ENCODE results near the gene UBASH3A. TPM values are rescaled to one million over a fixed set of nuclear protein-coding genes. Genes with fewer than 3 reads are reported as not detected.

Gene UBASH3A
- total RNA-seq, 1 donor from 2014 or later: not detected

DNA sequence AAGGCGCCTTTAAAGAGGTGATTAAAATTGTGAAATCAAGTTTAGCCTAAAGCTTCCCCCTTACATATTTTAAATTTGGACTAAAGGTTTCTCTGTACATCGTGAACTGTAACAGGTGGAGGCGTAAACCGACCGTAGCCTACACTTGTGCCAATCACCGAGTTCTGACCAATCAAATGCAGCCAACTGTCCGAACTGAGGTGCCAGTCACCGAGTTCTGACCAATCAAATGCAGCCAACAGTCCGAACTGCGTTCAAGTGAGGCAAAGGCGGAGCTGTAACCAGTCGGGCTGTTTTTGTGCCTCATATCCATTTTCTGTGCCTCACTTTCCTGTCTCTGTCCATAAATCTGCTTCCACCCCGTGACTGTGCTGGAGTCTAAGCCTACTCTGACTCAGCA is 44.8 kb upstream of the UBASH3A start:
- Mint-ChIP-seq H3K27ac (ENCODE audit: unreplicated experiment) (no peak overlapping the region), H3K9me3 (peaks cover 15% of the 10 kb centered on the region), H3K4me1 (no peaks in the 10 kb centered on the region)

GRCh38 chr21:42360317-42360716 is 43.4 kb upstream of the UBASH3A start:
- peaks cover 2% of the 10 kb centered on the region for H3K27me3 Mint-ChIP-seq (ENCODE audit: low read depth)
- H3K9me3 Mint-ChIP-seq: peaks cover 10% of the 10 kb centered on the region
- DNase-seq (ENCODE audit: low read depth, low spot score): no peak
- H3K4me3 Mint-ChIP-seq: no peak overlapping the region
- H3K27ac Mint-ChIP-seq (ENCODE audit: unreplicated experiment): no peak overlapping the region
- H3K36me3 Mint-ChIP-seq (ENCODE audit: low read depth): no peaks in the 10 kb centered on the region
- TF ChIP-seq, protein P1, sequence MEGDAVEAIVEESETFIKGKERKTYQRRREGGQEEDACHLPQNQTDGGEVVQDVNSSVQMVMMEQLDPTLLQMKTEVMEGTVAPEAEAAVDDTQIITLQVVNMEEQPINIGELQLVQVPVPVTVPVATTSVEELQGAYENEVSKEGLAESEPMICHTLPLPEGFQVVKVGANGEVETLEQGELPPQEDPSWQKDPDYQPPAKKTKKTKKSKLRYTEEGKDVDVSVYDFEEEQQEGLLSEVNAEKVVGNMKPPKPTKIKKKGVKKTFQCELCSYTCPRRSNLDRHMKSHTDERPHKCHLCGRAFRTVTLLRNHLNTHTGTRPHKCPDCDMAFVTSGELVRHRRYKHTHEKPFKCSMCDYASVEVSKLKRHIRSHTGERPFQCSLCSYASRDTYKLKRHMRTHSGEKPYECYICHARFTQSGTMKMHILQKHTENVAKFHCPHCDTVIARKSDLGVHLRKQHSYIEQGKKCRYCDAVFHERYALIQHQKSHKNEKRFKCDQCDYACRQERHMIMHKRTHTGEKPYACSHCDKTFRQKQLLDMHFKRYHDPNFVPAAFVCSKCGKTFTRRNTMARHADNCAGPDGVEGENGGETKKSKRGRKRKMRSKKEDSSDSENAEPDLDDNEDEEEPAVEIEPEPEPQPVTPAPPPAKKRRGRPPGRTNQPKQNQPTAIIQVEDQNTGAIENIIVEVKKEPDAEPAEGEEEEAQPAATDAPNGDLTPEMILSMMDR (conservative IDR thresholded peaks at IDR 0.05): peak; percentile 16
- H3K4me1 Mint-ChIP-seq: no peaks in the 10 kb centered on the region

More for the DNA sequence above, 44.8 kb upstream of the UBASH3A start:
- TF ChIP-seq, protein P1 (conservative IDR thresholded peaks at IDR 0.05): no peak
- no peak for DNase-seq (ENCODE audit: low read depth, low spot score)
- Mint-ChIP-seq H3K36me3 (ENCODE audit: low read depth) (no peaks in the 10 kb centered on the region), H3K4me3 (no peak overlapping the region), H3K27me3 (ENCODE audit: low read depth) (peaks cover 2% of the 10 kb centered on the region)

DNA sequence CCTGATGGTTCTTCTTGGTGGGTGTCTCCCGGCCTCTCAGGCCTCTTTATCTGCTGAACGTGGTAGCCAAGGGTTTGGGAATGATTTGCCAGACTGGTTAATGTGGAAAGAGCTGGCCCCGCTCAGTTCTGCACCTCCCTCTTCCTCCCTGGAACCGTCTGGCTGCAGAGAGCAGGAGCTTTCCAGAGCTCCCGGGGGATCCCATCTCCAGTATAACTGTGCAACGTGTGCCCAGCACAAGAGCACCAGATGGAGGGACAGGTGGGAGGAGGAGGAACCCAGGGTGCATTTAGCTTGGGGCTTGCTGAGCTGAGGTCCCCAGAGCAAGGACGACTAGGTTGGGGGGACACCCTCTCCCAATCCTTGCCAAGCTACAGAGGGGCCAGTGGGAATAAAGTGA is 42.4 kb upstream of the UBASH3A start:
- H3K4me1 Mint-ChIP-seq: no peaks in the 10 kb centered on the region
- H3K27ac Mint-ChIP-seq (ENCODE audit: unreplicated experiment): no peak overlapping the region
- no peak for DNase-seq (ENCODE audit: low read depth, low spot score)
- peaks cover 7% of the 10 kb centered on the region for H3K9me3 Mint-ChIP-seq
- TF ChIP-seq, protein P1 (conservative IDR thresholded peaks at IDR 0.05): no peak
- H3K4me3 Mint-ChIP-seq: no peak overlapping the region
- peaks cover 2% of the 10 kb centered on the region for H3K27me3 Mint-ChIP-seq (ENCODE audit: low read depth)
- H3K36me3 Mint-ChIP-seq (ENCODE audit: low read depth): no peaks in the 10 kb centered on the region

DNA sequence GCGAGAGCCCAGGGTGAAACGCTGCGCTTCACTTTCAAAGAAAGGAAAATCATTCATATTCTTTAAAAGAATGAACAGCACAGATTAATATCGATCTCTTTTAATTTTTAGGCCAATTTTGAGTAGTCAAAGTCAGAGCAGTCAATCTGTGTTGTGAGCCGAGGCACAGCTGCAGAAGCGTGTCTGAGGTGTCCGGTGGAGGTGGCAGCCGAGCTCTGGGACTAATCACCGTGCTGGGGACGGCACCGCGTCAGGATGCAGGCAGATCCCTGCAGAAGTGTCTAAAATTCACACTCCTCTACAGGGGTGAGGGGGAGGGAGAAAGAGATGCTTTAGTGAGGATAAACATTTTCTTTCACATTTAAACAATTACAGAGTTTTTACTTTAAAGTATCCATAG is 41.5 kb upstream of the UBASH3A start:
- TF ChIP-seq, protein P1 (conservative IDR thresholded peaks at IDR 0.05): no peak
- H3K4me3 Mint-ChIP-seq: no peak overlapping the region
- no peak for DNase-seq (ENCODE audit: low read depth, low spot score)
- H3K36me3 Mint-ChIP-seq (ENCODE audit: low read depth): no peaks in the 10 kb centered on the region
- H3K27me3 Mint-ChIP-seq (ENCODE audit: low read depth): peaks cover 2% of the 10 kb centered on the region
- H3K4me1 Mint-ChIP-seq: no peaks in the 10 kb centered on the region
- H3K27ac Mint-ChIP-seq (ENCODE audit: unreplicated experiment): peak overlapping the region; percentile 65
- H3K9me3 Mint-ChIP-seq: peaks cover 3% of the 10 kb centered on the region

- Mint-ChIP-seq H3K4me3 (no peak overlapping the region), H3K27ac (ENCODE audit: unreplicated experiment) (no peak overlapping the region), H3K27me3 (ENCODE audit: low read depth) (peaks cover 2% of the 10 kb centered on the region), H3K9me3 (no peaks in the 10 kb centered on the region), H3K4me1 (no peaks in the 10 kb centered on the region), H3K36me3 (ENCODE audit: low read depth) (no peaks in the 10 kb centered on the region)
- DNase-seq (ENCODE audit: low read depth, low spot score): no peak
- TF ChIP-seq, protein P1 (conservative IDR thresholded peaks at IDR 0.05): no peak
These were observed 41.0 kb upstream of the UBASH3A start for GRCh38 chr21:42362700-42363099.

DNA sequence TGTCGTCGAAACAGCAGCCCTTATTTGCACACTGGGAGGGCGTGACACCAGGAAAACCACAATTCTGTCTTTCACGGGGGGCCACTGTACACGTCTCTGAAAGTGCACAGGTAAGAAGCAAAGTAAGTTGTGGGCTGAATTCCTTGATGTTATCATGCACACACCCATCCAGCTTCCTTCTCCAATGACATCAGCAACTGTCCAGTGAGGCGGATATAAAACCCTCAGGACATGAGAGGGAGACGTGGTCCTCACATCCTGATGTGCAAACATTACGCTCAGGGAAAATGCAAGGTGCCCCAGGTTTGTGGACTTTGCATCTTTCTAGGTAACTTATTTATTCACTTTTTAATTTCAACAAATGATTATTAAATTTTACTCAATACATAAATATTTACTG is 40.4 kb upstream of the UBASH3A start:
- H3K9me3 Mint-ChIP-seq: no peaks in the 10 kb centered on the region
- peaks cover 2% of the 10 kb centered on the region for H3K27me3 Mint-ChIP-seq (ENCODE audit: low read depth)
- H3K4me1 Mint-ChIP-seq: no peaks in the 10 kb centered on the region
- DNase-seq (ENCODE audit: low read depth, low spot score): no peak
- H3K36me3 Mint-ChIP-seq (ENCODE audit: low read depth): no peaks in the 10 kb centered on the region
- no peak overlapping the region for H3K4me3 Mint-ChIP-seq
- no peak overlapping the region for H3K27ac Mint-ChIP-seq (ENCODE audit: unreplicated experiment)
- TF ChIP-seq, protein P1 (conservative IDR thresholded peaks at IDR 0.05): no peak
